HepG2 (cell line): ENCODE results near the gene OR11A1. TPM values are rescaled to one million over a fixed set of nuclear protein-coding genes. Genes with fewer than 3 reads are reported as not detected.

ENCODE experiments used
- ATAC-seq: fragments of 200-7000 bp; cut with Tn5 transposase; 3 replicates; pipeline ENCODE4 v1.9.1; 2020; ENCODE audit warnings: mild to moderate bottlenecking, moderate library complexity
- BruUV-seq: library from RNA; stranded (reverse); fragments of 400-500 nt; replicated peaks from 2 replicates; lab custom pipeline; 2021; lab: Mats Ljungman, UMichigan
- CTCF ChIA-PET: fragments of 300-600 bp; formaldehyde crosslinking; extraction: SDS; loops from one replicate; lab custom pipeline; 2021; ENCODE audit warnings: low total read pairs, inconsistent platforms, low intra/inter-chr PET ratio; lab: Yijun Ruan, JAX
- POLR2A ChIA-PET: fragments of 350-600 bp; sonication (Branson Sonifier 250); formaldehyde crosslinking; loops from one replicate; lab custom pipeline; 2020; ENCODE audit warnings: antibody characterized with exemption, inconsistent platforms; lab: Yijun Ruan, JAX
- DNase-seq: peaks from one replicate; pipeline ENCODE4 v3.0.0-alpha.2; 2015; ENCODE audit warnings: low spot score
- FAIRE-seq: peaks from 3 replicates; lab custom pipeline; 2011; peaks lifted over from hg19 to GRCh38; lab: Jason Lieb, UNC
- H2AFZ ChIP-seq: one replicate; pipeline ENCODE4 v1.6.1; 2011; ENCODE audit warnings: low read length, inconsistent platforms
- H3K27ac ChIP-seq: fragments of 300-600 bp; 3 replicates; pipeline ENCODE4 v1.8.0; 2011; ENCODE audit warnings: mixed run types, mild to moderate bottlenecking, mixed read lengths, low read length, inconsistent platforms; ENCODE audit not compliant: insufficient read depth; ENCODE audit errors: extremely low read length
- H3K27me3 ChIP-seq, 2 experiments: fragments of 200-600 bp in 1 of 2; 2 replicates in 1 of 2; 3 replicates in 1 of 2; pipeline versions ENCODE4 v1.6.0 to v1.8.0; 2011; ENCODE audit warnings: low read length in 2 of 2, mild to moderate bottlenecking in 2 of 2, moderate library complexity in 2 of 2, inconsistent platforms in 1 of 2; ENCODE audit not compliant: insufficient read depth in 2 of 2, control insufficient read depth in 1 of 2
- H3K36me3 ChIP-seq, 2 experiments: fragments of 200-600 bp in 1 of 2; replicated peaks in 1 of 2; 2 replicates in 1 of 2; 3 replicates in 1 of 2; pipeline versions ENCODE4 v1.5.1 to v1.8.0; 2011; ENCODE audit warnings: low read length in 2 of 2, inconsistent platforms in 1 of 2; ENCODE audit not compliant: insufficient read depth in 2 of 2, control insufficient read depth in 1 of 2
- H3K4me1 ChIP-seq: 2 replicates; pipeline ENCODE4 v1.5.1; 2012; ENCODE audit warnings: low read length, inconsistent platforms; ENCODE audit not compliant: insufficient read depth
- H3K4me2 ChIP-seq: 2 replicates; pipeline ENCODE4 v1.6.0; 2011; ENCODE audit warnings: low read depth, low read length, inconsistent platforms
- H3K4me3 ChIP-seq, 3 experiments: fragments of 200-600 bp in 1 of 3; sonication (generic), shearing (Covaris generic) in 1 of 3; replicated peaks in 1 of 3; 2 replicates each; pipeline ENCODE4 v1.5.1; 2011 to 2016; ENCODE audit warnings: low read length in 3 of 3, inconsistent platforms in 2 of 3, low read depth in 2 of 3, mild to moderate bottlenecking in 2 of 3, control low read depth in 1 of 3, mixed read lengths in 1 of 3; ENCODE audit not compliant: insufficient read depth in 1 of 3
- H3K79me2 ChIP-seq: one replicate; pipeline ENCODE4 v1.6.1; 2011; ENCODE audit warnings: low read length, inconsistent platforms; ENCODE audit not compliant: insufficient read depth
- H3K9ac ChIP-seq: 2 replicates; pipeline ENCODE4 v1.6.0; 2011; ENCODE audit warnings: mild to moderate bottlenecking, low read depth, low read length, inconsistent platforms; ENCODE audit not compliant: insufficient read depth
- H3K9me3 ChIP-seq: 2 replicates; pipeline ENCODE4 v1.5.1; 2012; ENCODE audit warnings: mild to moderate bottlenecking, low read length
- H4K20me1 ChIP-seq: 2 replicates; pipeline ENCODE4 v1.6.0; 2011; ENCODE audit warnings: inconsistent platforms, mild to moderate bottlenecking, low read length, moderate library complexity; ENCODE audit not compliant: insufficient read depth
- AHR ChIP-seq: IDR thresholded peaks from 2 replicates; pipeline ENCODE4 v1.6.1; 2018; ENCODE audit warnings: missing genetic modification reagents, missing compliant biosample characterization
- ARHGAP35 ChIP-seq: sonication (generic); formaldehyde crosslinking; IDR thresholded peaks from 2 replicates; pipeline ENCODE4 v1.9.0; 2022; ENCODE audit warnings: mild to moderate bottlenecking, inconsistent platforms, moderate library complexity, missing genetic modification reagents, borderline replicate concordance
- EZH2 ChIP-seq: conservative IDR thresholded peaks from 2 replicates; pipeline ENCODE4 v1.6.1; 2012; ENCODE audit warnings: mild to moderate bottlenecking, low read depth, low read length, moderate library complexity
- FOXA1 ChIP-seq, 2 experiments: fragments of 450-650 bp in 1 of 2; sonication (generic) in 1 of 2; formaldehyde crosslinking in 1 of 2; IDR thresholded peaks; 2 replicates each; pipeline versions ENCODE4 v1.4.0 to v1.6.1; 2016 to 2020; ENCODE audit warnings: missing genetic modification reagents in 1 of 2
- GATAD2A ChIP-seq: IDR thresholded peaks from 2 replicates; pipeline ENCODE4 v1.6.1; 2016
- HDAC6 ChIP-seq: fragments of 200-600 bp; sonication (generic); IDR thresholded peaks from 2 replicates; pipeline ENCODE4 v1.7.0; 2017; ENCODE audit warnings: mild to moderate bottlenecking, antibody characterized with exemption, low read length, low read depth
- HOXA5 ChIP-seq: sonication (generic); formaldehyde crosslinking; IDR thresholded peaks from 2 replicates; pipeline ENCODE4 v1.4.0; 2020; ENCODE audit warnings: missing genetic modification reagents
- ISX ChIP-seq: sonication (generic); formaldehyde crosslinking; conservative IDR thresholded peaks from 2 replicates; pipeline ENCODE4 v1.5.0; 2020; ENCODE audit warnings: missing genetic modification reagents
- TCF7 ChIP-seq: sonication (generic); IDR thresholded peaks from 2 replicates; pipeline ENCODE4 v1.6.1; 2016; ENCODE audit warnings: antibody characterized with exemption, low read depth
- XRCC5 ChIP-seq: fragments of 200-400 bp; formaldehyde crosslinking; optimal IDR thresholded peaks from 2 replicates; pipeline ENCODE3; 2017; ENCODE audit warnings: mild to moderate bottlenecking, low read length
- ZFP36L1 ChIP-seq: sonication (generic); formaldehyde crosslinking; IDR thresholded peaks from 2 replicates; pipeline ENCODE4 v1.8.0; 2022; ENCODE audit warnings: mild to moderate bottlenecking, missing genetic modification reagents, moderate library complexity
- ZMAT3 ChIP-seq: sonication (generic); formaldehyde crosslinking; conservative IDR thresholded peaks from 2 replicates; pipeline ENCODE4 v1.7.0; 2021; ENCODE audit warnings: missing genetic modification reagents
- ZNF24 ChIP-seq: fragments of 450-650 bp; IDR thresholded peaks from 2 replicates; pipeline ENCODE4 v1.6.1; 2017; ENCODE audit warnings: antibody characterized with exemption, mild to moderate bottlenecking
- ZNF253 ChIP-seq: sonication (generic); formaldehyde crosslinking; IDR thresholded peaks from 2 replicates; pipeline ENCODE4 v1.8.0; 2022; ENCODE audit warnings: mild to moderate bottlenecking, missing genetic modification reagents, borderline replicate concordance
- ZNF329 ChIP-seq: sonication (generic); formaldehyde crosslinking; IDR thresholded peaks from 2 replicates; pipeline ENCODE4 v1.9.0; 2021; ENCODE audit warnings: low read depth, mild to moderate bottlenecking, missing genetic modification reagents
- ZNF354B ChIP-seq: sonication (generic); formaldehyde crosslinking; IDR thresholded peaks from 2 replicates; pipeline ENCODE4 v1.8.0; 2022; ENCODE audit warnings: mild to moderate bottlenecking, missing genetic modification reagents
- ZNF460 ChIP-seq: sonication (generic); formaldehyde crosslinking; IDR thresholded peaks from 2 replicates; pipeline ENCODE4 v1.5.1; 2020; ENCODE audit warnings: missing genetic modification reagents, mild to moderate bottlenecking, borderline replicate concordance
- ZNF552 ChIP-seq: sonication (generic); formaldehyde crosslinking; IDR thresholded peaks from 2 replicates; pipeline ENCODE4 v1.9.0; 2022; ENCODE audit warnings: missing genetic modification reagents, mild to moderate bottlenecking, borderline replicate concordance
- ZNF589 ChIP-seq: sonication (generic); formaldehyde crosslinking; conservative IDR thresholded peaks from 2 replicates; pipeline ENCODE4 v1.8.0; 2022; ENCODE audit warnings: mild to moderate bottlenecking, moderate library complexity, missing genetic modification reagents
- ZNF674 ChIP-seq: sonication (generic); formaldehyde crosslinking; IDR thresholded peaks from 2 replicates; pipeline ENCODE4 v1.5.0; 2020; ENCODE audit warnings: low read depth, mild to moderate bottlenecking, missing genetic modification reagents
- WGBS: methylation state at CpG from one replicate; pipeline ENCODE4 v1.1.6; 2017; ENCODE audit warnings: low lambda C conversion rate; 5-methylcytosine and 5-hydroxymethylcytosine counted together
- in situ Hi-C: cut with HindIII; loops from 2 replicates; pipeline ENCODE4 v1.10.0; 2017; ENCODE audit warnings: low pct_unique_long_range_greater_than_20kb; ENCODE audit not compliant: extremely low pct_ligation_motif_present
- intact Hi-C: fragments of 100-400 bp; cut with micrococcal nuclease; formaldehyde crosslinking; loops from one replicate; pipeline ENCODE4 v1.10.0; 2022; ENCODE audit not compliant: unreplicated experiment
- polyA plus RNA-seq, 8 experiments: library from polyadenylated mRNA; depleted of rRNA in 3 of 8; stranded (reverse) in 7 of 8; unstranded in 1 of 8; fragments of >200 nt; fragmentation: Illumina TruSeq in 4 of 8; extraction: Trizol in 4 of 8; gene quantifications; 2 replicates each; pipeline versions ENCODE4 v1.2.1 to v1.2.3, GENCODE V29; 2011 to 2016; ENCODE audit warnings: low read depth in 4 of 8, missing spikeins in 1 of 8, mixed read lengths in 1 of 8; ENCODE audit not compliant: insufficient read depth in 1 of 8
- total RNA-seq, 5 experiments: library from RNA; depleted of rRNA; stranded (reverse); fragments of >200 nt; fragmentation: Illumina TruSeq; extraction: Trizol; gene quantifications; 2 replicates each; pipeline ENCODE4 v1.2.3, GENCODE V29; 2016; ENCODE audit warnings: low read depth in 1 of 5
- TF ChIP-seq, protein P1 (sequence below): sonication (generic); formaldehyde crosslinking; IDR thresholded peaks from 2 replicates; pipeline ENCODE4 v1.4.0; 2020; ENCODE audit warnings: missing genetic modification reagents, borderline replicate concordance
- TF ChIP-seq, protein P2 (sequence below): sonication (generic); formaldehyde crosslinking; IDR thresholded peaks from 2 replicates; pipeline ENCODE4 v1.5.0; 2020; ENCODE audit warnings: missing genetic modification reagents
- TF ChIP-seq, protein P3 (sequence below): sonication (generic); formaldehyde crosslinking; IDR thresholded peaks from 2 replicates; pipeline ENCODE4 v1.4.0; 2020; ENCODE audit warnings: missing genetic modification reagents

Gene OR11A1
- total and polyA plus RNA-seq, 2 of the 13 experiments (the other 11 are each of a cell fraction or from before 2014, with no cell fraction given), result not detected

DNA sequence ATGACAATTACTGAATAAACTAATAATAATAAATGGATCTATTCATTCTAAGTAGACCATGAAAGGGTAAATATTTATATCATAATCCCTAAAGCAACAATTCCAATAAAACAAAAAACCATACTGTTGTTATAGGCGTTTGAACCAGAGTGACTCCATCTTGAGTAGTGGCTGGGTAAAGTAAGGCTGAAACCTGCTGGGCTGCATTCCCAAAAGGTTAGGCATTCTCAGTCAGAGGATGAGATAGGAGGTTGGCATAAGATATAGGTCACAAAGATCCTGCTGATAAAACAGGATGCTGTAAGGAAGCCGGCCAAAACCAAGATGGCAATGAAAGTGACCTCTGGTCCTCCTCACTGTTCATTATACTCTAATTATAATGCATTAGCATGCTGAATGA lies 8.4 kb upstream of the OR11A1 start (continued):
- TF ChIP-seq ZNF674 (CRISPR knock-in tag) (no peak), ZNF329 (CRISPR knock-in tag) (no peak), ISX (no peak), TCF7 (no peak), FOXA1 (IDR thresholded peaks at IDR 0.05) (no peak), FOXA1 (CRISPR knock-in tag; IDR thresholded peaks at IDR 0.05) (no peak)
- TF ChIP-seq, protein P1, sequence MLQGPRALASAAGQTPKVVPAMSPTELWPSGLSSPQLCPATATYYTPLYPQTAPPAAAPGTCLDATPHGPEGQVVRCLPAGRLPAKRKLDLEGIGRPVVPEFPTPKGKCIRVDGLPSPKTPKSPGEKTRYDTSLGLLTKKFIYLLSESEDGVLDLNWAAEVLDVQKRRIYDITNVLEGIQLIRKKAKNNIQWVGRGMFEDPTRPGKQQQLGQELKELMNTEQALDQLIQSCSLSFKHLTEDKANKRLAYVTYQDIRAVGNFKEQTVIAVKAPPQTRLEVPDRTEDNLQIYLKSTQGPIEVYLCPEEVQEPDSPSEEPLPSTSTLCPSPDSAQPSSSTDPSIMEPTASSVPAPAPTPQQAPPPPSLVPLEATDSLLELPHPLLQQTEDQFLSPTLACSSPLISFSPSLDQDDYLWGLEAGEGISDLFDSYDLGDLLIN (CRISPR knock-in tag), result no peak
- TF ChIP-seq, all 625 proteins: peak for 0

DNA sequence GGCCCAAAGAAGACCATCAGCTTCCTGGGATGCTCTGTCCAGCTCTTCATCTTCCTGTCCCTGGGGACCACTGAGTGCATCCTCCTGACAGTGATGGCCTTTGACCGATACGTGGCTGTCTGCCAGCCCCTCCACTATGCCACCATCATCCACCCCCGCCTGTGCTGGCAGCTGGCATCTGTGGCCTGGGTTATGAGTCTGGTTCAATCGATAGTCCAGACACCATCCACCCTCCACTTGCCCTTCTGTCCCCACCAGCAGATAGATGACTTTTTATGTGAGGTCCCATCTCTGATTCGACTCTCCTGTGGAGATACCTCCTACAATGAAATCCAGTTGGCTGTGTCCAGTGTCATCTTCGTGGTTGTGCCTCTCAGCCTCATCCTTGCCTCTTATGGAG lies 5.2 kb upstream of the OR11A1 start:
- Histone ChIP-seq H3K4me1 (no peaks in the 10 kb centered on the region), H3K9me3 (no peaks in the 10 kb centered on the region), H3K27ac (no peak overlapping the region), H3K79me2 (no peaks in the 10 kb centered on the region), H3K4me2 (no peak overlapping the region), H3K4me3 (no peak overlapping the region), H3K27me3 (peaks cover 0 to 15% of the 10 kb centered on the region in 2 experiments; a peak in 2 of 5 replicates), H2AFZ (no peak overlapping the region), H3K9ac (no peak overlapping the region), H3K36me3 (no peaks in the 10 kb centered on the region), H4K20me1 (no peaks in the 10 kb centered on the region)
- in situ Hi-C loops (no loop called here), intact Hi-C loops (no loop called here)
- FAIRE-seq (no peak), ATAC-seq (no peak), DNase-seq (no peak)
- CTCF ChIA-PET, result no interaction called here
- no TSS peak for BruUV-seq
- 1% methylated on average over 6 of the region's 6 CpGs for WGBS
- POLR2A ChIA-PET, result no interaction called here
- no peak for TF ChIP-seq ZNF354B (CRISPR knock-in tag)
- no peak for TF ChIP-seq ZMAT3 (CRISPR knock-in tag)
- no peak for TF ChIP-seq ZNF24
- TF ChIP-seq ZFP36L1 (CRISPR knock-in tag), result no peak
- TF ChIP-seq ZNF460 (CRISPR knock-in tag), result no peak
- TF ChIP-seq, protein P2, sequence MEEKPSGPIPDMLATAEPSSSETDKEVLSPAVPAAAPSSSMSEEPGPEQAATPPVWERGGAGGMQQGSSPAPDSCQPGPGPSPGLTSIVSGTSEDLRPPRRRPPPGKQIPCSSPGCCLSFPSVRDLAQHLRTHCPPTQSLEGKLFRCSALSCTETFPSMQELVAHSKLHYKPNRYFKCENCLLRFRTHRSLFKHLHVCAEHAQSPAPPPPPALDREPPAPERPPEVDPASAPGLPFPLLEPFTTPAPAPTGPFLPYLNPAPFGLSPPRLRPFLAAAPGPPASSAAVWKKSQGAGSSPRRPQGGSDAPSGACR (CRISPR knock-in tag), result no peak
- TF ChIP-seq XRCC5, result no peak
- no peak for TF ChIP-seq HDAC6
- TF ChIP-seq EZH2, result no peak
- TF ChIP-seq ZNF253 (CRISPR knock-in tag), result no peak
- TF ChIP-seq, protein P3, sequence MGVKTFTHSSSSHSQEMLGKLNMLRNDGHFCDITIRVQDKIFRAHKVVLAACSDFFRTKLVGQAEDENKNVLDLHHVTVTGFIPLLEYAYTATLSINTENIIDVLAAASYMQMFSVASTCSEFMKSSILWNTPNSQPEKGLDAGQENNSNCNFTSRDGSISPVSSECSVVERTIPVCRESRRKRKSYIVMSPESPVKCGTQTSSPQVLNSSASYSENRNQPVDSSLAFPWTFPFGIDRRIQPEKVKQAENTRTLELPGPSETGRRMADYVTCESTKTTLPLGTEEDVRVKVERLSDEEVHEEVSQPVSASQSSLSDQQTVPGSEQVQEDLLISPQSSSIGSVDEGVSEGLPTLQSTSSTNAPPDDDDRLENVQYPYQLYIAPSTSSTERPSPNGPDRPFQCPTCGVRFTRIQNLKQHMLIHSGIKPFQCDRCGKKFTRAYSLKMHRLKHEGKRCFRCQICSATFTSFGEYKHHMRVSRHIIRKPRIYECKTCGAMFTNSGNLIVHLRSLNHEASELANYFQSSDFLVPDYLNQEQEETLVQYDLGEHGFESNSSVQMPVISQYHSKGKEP (CRISPR knock-in tag), result no peak
- no peak for TF ChIP-seq AHR (CRISPR knock-in tag)
- no peak for TF ChIP-seq ARHGAP35 (CRISPR knock-in tag)
- no peak for TF ChIP-seq GATAD2A (CRISPR knock-in tag)
- no peak for TF ChIP-seq ZNF589 (CRISPR knock-in tag)
- TF ChIP-seq ZNF552 (CRISPR knock-in tag), result no peak
- no peak for TF ChIP-seq HOXA5 (CRISPR knock-in tag)
